Esophagus (tissue), 2 donors: Measurements from ENCODE around the gene SGPL1. TPM values are rescaled to one million over a fixed set of nuclear protein-coding genes. Genes with fewer than 3 reads are reported as not detected.
"Not testable (repeated sequence)": the region's sequence is repeated elsewhere in the genome, so short reads cannot be mapped to it uniquely, and the experiment has no call there.

ENCODE experiments used
- H3K27ac ChIP-seq, 2 donors: one replicate each; pipeline ENCODE4 v1.5.1; 2013; ENCODE audit warnings: low read depth in 2 of 2, mild to moderate bottlenecking in 2 of 2, inconsistent platforms in 1 of 2, low read length in 1 of 2, moderate library complexity in 1 of 2
- H3K27me3 ChIP-seq, 2 donors: one replicate each; pipeline ENCODE4 v1.6.1; 2013; ENCODE audit warnings: low read length in 2 of 2, control low read depth in 1 of 2, mild to moderate bottlenecking in 1 of 2; ENCODE audit not compliant: insufficient read depth in 2 of 2, control insufficient read depth in 1 of 2
- H3K36me3 ChIP-seq, 2 donors: one replicate each; pipeline ENCODE4 v1.6.1; 2013; ENCODE audit warnings: low read length in 1 of 2; ENCODE audit not compliant: control insufficient read depth in 2 of 2, insufficient read depth in 2 of 2
- H3K4me1 ChIP-seq, 2 donors: one replicate each; pipeline ENCODE4 v1.6.1; 2013; ENCODE audit warnings: low read length in 1 of 2; ENCODE audit not compliant: control insufficient read depth in 2 of 2, insufficient read depth in 2 of 2
- H3K4me3 ChIP-seq, 2 donors: one replicate each; pipeline ENCODE4 v1.5.1; 2013; ENCODE audit warnings: low read length in 2 of 2, mild to moderate bottlenecking in 2 of 2, low read depth in 1 of 2, moderate library complexity in 1 of 2
- H3K9me3 ChIP-seq, 2 donors: one replicate each; pipeline ENCODE4 v1.6.1; 2013; ENCODE audit warnings: mild to moderate bottlenecking in 2 of 2, low read depth in 1 of 2, low read length in 1 of 2, moderate library complexity in 1 of 2; ENCODE audit not compliant: control insufficient read depth in 2 of 2, insufficient read depth in 1 of 2
- WGBS, 2 donors: extraction: QIAGEN DNeasy Blood & Tissue Kit; methylation state at CpG; one replicate each; pipeline ENCODE4 v1.1.7; 2013; 5-methylcytosine and 5-hydroxymethylcytosine counted together
- polyA plus RNA-seq, 2 donors: library from polyadenylated mRNA; stranded (reverse); fragments of 200-250 nt; gene quantifications; one replicate each; pipeline ENCODE4 v1.2.3, GENCODE V29; 2013
- donor health status: healthy with polysubstance abuse.
- donor health status: Bipolar disorder and iron deficiency.

The SGPL1 gene
- polyA plus RNA-seq, 2 donors: 16.6 to 16.7 TPM

DNA sequence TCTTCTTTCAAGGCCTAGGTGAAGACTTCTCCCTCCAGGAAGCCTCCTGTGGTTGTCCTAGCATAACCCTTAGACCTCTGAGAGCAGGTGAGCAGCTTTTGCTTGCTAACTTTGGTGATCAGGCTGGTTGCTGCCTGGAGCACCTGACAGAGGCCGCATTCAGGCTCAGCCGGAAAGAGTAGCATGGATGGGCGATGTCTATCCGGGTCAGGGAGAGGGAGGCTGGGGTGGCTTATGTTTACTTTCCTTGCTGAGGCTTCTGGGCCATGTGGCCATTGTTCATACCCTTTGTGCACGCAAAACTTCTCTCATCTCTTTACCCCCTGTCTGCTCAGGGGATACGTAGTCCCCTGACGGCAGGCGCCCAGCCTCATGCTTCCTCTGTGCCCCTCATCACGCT is 100.1 kb downstream of the SGPL1 start:
- no peak overlapping the region for H3K27ac ChIP-seq
- H3K4me1 ChIP-seq: peaks cover 2 to 3% of the 10 kb centered on the region in 2 donors
- H3K9me3 ChIP-seq: peaks cover 0 to 2% of the 10 kb centered on the region in 2 donors
- no peaks in the 10 kb centered on the region for H3K36me3 ChIP-seq
- no peak overlapping the region for H3K4me3 ChIP-seq
- H3K27me3 ChIP-seq: no peaks in the 10 kb centered on the region
- WGBS, 2 donors: 90 to 94% methylated on average over 9 of the region's 9 CpGs

DNA sequence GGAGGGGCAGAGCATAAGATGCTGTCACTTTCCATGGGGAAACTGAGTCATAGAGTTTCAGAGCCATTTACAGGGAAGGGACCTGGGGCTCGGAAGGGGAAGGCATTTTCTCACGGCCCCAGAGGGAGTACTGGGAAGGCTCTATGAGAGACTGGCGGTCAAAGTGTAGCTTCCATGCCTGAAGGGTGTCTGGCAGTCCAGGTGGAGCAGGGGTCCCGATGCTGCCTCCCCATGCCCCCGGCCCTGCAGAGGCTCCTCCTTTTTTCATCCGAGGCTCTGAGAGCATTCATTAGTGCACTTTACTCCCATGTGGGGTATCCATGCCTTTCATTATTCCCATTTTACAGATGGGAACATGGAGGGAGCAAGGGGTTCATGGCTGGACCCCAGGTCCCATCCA is 100.5 kb downstream of the SGPL1 start:
- peaks cover 2 to 3% of the 10 kb centered on the region in 2 donors for H3K4me1 ChIP-seq
- no peak overlapping the region for H3K4me3 ChIP-seq
- no peaks in the 10 kb centered on the region for H3K27me3 ChIP-seq
- no peak overlapping the region for H3K27ac ChIP-seq
- H3K36me3 ChIP-seq: no peaks in the 10 kb centered on the region
- WGBS, 2 donors: 85 to 90% methylated on average over 6 of the region's 6 CpGs
- H3K9me3 ChIP-seq: peaks cover 0 to 2% of the 10 kb centered on the region in 2 donors

DNA sequence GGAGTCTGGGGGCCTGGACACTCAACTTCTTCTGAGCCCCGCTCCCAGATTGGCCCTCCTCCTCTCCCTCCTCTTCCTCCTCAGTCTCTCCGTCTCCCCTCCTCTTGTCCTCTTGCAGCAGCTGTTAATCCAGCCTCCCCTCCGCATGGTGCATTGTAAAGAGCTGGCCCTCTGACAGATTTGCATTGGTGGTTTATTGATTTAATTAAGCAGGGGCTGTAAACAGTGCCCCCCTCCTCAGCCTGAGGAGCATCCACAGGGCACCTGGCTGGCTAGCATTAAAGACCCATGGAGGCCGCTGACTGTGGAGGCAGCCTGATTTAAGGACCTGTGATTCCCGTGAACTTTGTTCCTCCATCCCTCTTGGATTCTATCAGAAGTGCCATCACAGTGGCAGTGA is 101.5 kb downstream of the SGPL1 start:
- no peak overlapping the region for H3K27ac ChIP-seq
- 79 to 93% methylated on average over 5 of the region's 5 CpGs for WGBS, 2 donors
- no peak overlapping the region for H3K4me3 ChIP-seq
- H3K36me3 ChIP-seq: no peaks in the 10 kb centered on the region
- H3K27me3 ChIP-seq: no peaks in the 10 kb centered on the region
- peaks cover 2 to 3% of the 10 kb centered on the region in 2 donors for H3K4me1 ChIP-seq
- peaks cover 0 to 2% of the 10 kb centered on the region in 2 donors for H3K9me3 ChIP-seq

DNA sequence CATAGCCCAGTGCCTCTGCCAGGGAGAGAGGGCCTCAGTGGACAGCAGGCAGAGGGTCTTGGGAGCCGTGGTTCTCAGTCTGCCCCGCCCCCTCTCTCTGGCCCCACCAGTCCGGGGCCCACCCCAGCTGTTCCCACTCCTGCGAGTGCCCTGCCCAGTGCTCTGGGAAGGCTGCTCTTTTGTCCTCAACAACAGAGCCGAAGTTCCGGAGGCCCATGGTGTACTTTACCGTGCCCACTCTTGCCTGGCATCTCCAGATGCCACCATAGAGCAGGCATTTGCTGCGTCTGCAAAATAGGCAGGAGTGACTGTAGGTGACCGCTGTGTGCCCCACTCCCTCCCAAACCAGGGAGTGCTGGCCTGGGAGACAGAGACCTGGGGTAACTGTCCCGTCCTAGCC is 101.9 kb downstream of the SGPL1 start:
- H3K36me3 ChIP-seq: no peaks in the 10 kb centered on the region
- WGBS, 2 donors: 75 to 78% methylated on average over 10 of the region's 10 CpGs
- H3K4me3 ChIP-seq: no peak overlapping the region
- H3K9me3 ChIP-seq: peaks cover 0 to 2% of the 10 kb centered on the region in 2 donors
- H3K27me3 ChIP-seq: no peaks in the 10 kb centered on the region
- peaks cover 2 to 3% of the 10 kb centered on the region in 2 donors for H3K4me1 ChIP-seq
- no peak overlapping the region for H3K27ac ChIP-seq

DNA sequence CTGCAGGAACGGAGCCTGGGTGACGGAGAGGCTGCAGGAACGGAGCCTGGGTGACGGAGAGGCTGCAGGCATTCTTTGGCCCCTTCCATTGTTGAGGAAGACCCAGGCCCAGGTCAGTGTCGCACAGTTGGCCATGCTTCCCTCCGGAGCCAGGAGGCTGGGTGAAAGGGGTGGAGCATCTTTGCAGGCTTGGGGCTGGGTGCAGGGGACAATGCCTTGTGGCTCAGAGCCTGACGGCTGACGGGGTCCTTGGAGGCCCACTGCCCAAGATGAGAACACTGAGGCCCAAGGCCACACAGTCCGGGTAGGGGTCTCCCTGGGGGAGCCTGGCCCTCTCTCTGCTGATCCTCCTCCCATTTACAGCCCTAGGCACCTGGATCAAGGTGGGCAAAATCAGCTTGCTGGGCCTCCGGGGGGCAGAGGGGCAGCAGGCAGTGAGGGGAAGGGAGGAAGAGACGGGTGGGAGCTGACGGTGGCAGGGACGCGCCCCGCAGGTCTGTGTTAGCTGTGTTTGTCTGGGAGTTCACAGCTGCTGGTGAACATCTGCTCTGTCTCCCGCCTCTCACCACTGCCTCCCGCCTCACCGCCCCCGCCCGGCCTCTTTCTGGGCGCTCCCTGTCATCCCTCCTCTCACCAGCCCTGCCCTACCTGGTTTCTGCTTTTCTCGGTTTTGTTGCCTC is 103.2 kb downstream of the SGPL1 start:
- Histone ChIP-seq H3K27me3 (no peaks in the 10 kb centered on the region), H3K27ac (no peak overlapping the region), H3K4me1 (peaks cover 2 to 3% of the 10 kb centered on the region in 2 donors), H3K4me3 (no peak overlapping the region), H3K9me3 (peaks cover 0 to 2% of the 10 kb centered on the region in 2 donors), H3K36me3 (no peaks in the 10 kb centered on the region)
- 31 to 46% methylated on average over 17 to 22 of the region's 22 CpGs for WGBS, 2 donors

DNA sequence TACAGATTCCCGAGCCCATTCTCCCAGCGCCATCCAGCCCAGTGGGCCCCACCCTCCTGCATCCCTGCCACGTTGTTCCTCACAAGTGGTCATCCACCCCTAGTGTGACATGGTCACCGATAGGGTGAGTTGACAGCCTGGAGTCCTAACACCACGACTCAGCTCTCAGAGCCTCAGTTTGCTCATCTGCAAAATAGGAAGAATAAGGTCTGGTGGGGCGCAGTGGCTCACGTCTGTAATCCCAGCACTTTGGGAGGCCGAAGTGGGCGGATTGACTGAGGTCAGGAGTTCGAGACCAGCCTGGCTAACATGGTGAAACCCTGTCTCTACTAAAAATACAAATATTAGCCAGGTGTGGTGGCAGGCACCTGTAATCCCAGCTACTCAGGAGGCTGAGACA is 104.2 kb downstream of the SGPL1 start:
- H3K4me1 ChIP-seq, H3K27me3 ChIP-seq, H3K4me3 ChIP-seq, H3K27ac ChIP-seq, H3K9me3 ChIP-seq, H3K36me3 ChIP-seq: not testable (repeated sequence)
- 81 to 84% methylated on average over 10 of the region's 10 CpGs for WGBS, 2 donors

DNA sequence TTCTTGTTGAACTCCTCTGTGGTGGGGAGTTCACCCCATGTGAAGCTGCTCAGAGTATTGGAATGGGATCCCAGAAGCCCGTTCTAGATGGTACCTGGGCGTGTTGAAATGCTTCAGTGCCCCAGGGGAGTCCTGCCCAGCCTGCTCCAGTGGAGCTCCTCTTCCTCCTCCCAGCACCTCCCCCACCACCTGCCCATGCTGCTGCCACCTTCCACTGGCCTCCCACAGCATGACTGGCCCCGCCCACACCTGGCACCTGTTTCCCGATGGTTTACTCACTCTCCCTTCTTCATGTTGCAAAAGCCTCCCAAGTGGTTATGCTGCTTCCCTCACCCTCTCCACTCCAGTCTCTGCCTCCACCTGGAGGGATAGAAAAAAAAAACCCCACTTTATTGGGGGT is 104.8 kb downstream of the SGPL1 start:
- no peaks in the 10 kb centered on the region for H3K27me3 ChIP-seq
- 41% methylated on average over 4 of the region's 4 CpGs for WGBS, 2 donors
- H3K36me3 ChIP-seq: no peaks in the 10 kb centered on the region
- peaks cover 0 to 2% of the 10 kb centered on the region in 2 donors for H3K9me3 ChIP-seq
- H3K4me3 ChIP-seq: no peak overlapping the region
- peaks cover 2 to 3% of the 10 kb centered on the region in 2 donors for H3K4me1 ChIP-seq
- H3K27ac ChIP-seq: no peak overlapping the region

DNA sequence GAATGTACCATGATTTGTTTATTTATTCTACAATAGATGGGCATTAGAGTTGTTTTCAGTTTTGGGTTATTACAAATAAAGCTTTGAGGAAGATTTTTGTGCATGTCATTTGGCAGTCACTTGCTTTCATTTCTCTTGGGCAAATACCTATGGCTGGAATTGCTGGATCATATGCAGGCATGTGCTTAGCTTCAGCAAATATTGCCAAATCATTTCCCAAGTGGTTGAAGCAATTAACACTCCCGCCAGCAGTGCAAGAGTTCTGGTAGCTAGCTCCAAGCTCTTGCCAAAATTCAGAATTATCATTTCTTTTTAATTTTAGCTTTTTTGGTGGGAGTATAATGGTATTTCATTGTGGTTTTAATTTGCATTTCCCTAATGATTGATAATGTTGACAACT is 105.5 kb downstream of the SGPL1 start:
- H3K4me3 ChIP-seq: no peak overlapping the region
- H3K27me3 ChIP-seq: no peaks in the 10 kb centered on the region
- no peaks in the 10 kb centered on the region for H3K36me3 ChIP-seq
- H3K9me3 ChIP-seq: peaks cover 0 to 2% of the 10 kb centered on the region in 2 donors
- WGBS, 2 donors: 44 to 59% methylated on average over 1 of the region's 1 CpG
- H3K27ac ChIP-seq: no peak overlapping the region
- peaks cover 2 to 3% of the 10 kb centered on the region in 2 donors for H3K4me1 ChIP-seq

DNA sequence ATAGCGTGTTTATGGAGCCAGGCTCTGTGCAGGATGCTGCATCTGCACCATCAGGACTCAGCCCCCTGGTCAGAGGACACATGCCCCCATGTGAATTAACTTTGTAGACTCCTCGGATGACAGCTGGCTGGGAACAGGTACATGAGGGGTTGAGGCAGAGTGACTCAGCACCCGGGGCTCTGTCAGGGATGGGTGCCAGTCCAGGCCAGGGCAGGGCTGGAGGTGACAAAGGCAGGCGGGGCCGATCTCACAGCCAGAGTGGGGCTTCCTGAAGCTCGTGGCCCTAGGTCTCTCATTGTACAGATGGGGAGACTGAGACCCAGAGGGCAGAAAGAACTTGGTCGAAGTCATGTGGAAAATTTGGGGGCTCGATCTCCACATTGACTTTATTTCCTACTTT is 107.9 kb downstream of the SGPL1 start:
- Histone ChIP-seq H3K4me1 (peaks cover 2 to 3% of the 10 kb centered on the region in 2 donors), H3K36me3 (no peaks in the 10 kb centered on the region), H3K9me3 (peaks cover 0 to 2% of the 10 kb centered on the region in 2 donors), H3K27me3 (no peaks in the 10 kb centered on the region), H3K27ac (no peak overlapping the region), H3K4me3 (no peak overlapping the region)
- 67% methylated on average over 8 of the region's 8 CpGs for WGBS, 2 donors
